NCI-H2227 (cell line): ENCODE data around the gene PTPN14.
"Not testable (repeated sequence)": the region's sequence is repeated elsewhere in the genome, so short reads cannot be mapped to it uniquely, and the experiment has no call there.

Source experiments
- DNase-seq: peaks from one replicate; lab custom pipeline; 2025; ENCODE audit not compliant: unreplicated experiment; lab: John Stamatoyannopoulos, UW

The PTPN14 gene

DNA sequence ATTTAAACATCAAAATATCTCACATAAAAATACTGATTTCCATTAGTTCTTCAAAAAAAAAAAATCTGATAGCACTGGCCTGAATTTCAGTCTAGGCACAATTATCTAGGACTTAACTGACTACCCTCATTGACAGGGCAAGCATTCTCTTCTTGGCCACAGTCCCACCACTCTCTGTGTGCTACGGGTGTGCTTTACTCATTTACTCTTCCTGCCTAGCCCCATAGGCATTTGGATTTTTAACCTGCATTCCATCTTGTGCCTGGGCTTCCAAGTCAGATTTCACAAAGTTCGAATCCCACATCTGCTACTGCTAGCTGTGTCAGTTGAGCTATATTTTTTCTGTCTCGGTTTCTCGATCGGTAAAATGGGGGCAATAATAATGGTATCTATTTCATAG is 38.0 kb downstream of the PTPN14 start:
- no peak for DNase-seq

DNA sequence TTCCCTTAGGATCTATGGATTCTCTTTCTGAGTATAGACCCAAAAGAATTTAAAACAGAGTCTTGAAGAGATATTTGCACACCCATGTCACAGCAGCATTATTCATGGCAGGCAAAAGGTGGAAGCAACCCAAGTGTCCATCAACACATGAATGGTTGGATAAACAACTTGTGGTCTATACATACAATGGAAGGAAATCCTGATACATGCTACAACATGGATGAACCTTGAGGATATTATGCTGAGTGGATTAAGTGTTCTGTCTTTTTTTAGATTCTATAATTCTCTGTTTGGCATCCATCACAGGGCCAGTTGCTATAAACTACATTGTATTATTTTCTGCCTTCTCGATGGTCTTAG is 39.8 kb downstream of the PTPN14 start:
- DNase-seq: no peak

DNA sequence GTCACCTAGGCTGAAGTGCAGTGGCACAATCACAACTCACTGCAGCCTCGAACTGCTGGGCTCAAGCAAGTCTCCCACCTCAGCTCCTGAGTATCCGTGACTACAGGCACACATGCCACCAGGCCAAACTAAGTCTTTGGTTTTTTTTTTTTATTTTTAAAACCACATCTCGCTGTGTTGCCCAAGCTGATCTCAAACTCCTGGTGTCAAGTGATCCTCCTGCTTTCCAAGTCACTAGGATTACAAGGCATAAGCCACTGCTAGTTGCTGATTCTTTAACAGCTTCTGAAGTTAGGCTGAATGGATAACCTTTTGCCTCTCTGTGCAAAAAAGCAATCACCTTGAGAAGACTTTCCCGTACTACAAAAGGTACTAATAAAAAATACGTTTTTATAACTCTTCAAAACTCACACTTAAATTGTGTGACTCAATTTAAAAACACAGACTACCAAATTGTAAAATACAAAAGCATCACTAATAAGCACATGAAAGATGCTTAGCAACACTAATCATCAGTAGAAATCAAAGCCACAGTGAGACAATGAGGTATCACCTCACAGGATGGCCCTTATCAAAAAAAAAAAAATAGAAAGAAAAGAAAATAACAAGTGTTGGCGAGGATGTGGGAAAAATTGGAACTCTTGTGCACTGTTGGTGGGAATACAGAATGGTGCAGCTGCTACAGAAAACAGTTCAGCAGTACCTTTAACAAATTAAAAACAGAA is 40.3 kb downstream of the PTPN14 start:
- DNase-seq: no peak

DNA sequence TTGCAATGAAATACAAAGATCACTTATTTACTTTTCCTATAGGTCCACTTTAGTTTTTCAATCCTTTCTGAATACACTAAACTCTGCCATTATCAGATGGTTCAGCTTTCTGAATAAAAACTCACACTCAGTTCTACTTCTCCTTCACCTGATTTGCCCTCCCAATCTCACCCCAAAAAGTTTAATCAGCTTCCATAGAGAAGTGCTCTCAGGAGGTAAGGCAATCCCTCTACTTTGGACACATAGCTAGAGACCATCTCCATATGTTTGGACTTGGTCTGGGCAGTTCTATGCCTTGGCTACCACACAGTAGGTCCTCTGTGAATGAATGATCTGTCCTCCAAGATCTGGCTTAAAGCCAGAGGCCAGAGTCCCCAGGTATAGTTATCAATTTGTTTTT is 40.9 kb downstream of the PTPN14 start:
- DNase-seq: no peak

DNA sequence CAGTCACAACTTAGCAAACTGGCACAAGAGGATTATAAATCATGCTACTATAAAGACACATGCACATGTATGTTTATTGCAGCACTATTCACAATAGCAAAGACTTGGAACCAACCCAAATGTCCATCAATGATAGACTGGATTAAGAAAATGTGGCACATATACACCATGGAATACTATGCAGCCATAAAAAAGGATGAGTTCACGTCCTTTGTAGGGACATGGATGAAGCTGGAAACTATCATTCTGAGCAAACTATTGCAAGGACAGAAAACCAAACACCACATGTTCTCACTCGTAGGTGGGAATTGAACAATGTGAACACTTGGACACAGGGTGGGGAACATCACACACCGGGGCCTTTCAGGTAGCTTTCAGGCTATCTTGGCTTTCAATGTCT is 41.8 kb downstream of the PTPN14 start:
- not testable (repeated sequence) for DNase-seq

- DNase-seq: no peak
Observed at GRCh38 chr1:214506972-214507431, 44.4 kb downstream of the PTPN14 start.

- DNase-seq: no peak
Observed at GRCh38 chr1:214505134-214505533, 46.3 kb downstream of the PTPN14 start.

DNA sequence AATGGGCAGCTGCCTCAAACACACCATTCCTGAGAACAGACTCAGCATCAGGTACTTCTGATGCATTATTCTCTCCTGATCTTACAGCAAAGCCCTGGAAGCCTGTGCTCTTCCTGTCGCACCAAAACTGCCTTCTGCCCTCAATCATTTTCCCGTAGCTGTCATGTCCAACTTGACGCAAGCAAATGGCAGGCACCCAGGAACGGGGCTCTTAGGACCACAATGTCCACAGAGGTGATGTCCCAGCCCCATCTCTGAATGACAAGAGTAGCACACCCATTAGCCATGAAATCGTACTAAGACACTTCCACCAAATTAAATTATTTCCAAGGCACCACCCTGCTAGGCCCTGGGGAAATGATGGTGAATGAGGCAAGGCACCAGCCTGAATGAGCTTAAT is 47.1 kb downstream of the PTPN14 start:
- DNase-seq: no peak

GRCh38 chr1:214503553-214503952 is 47.8 kb downstream of the PTPN14 start:
- no peak for DNase-seq

GRCh38 chr1:214500340-214501055 is 50.9 kb downstream of the PTPN14 start:
- DNase-seq: no peak

DNA sequence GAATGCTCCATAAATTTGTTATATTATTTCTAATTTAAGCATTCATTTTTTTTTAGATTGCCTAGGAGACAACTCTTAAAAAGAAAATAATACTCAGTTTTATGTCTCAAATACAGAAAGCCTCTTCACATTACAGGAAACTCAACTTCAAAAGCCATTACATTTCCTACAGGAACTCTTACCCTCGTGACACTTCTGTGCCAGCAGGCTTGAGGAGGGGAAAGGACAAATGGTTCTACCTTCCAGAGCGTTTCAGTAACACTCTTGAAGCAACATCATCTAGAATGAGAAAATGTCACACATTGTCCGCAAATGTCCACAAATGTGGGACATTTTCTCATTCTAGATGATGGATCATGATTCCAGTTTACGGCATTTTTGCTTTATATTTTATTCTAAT is 51.7 kb downstream of the PTPN14 start:
- DNase-seq: no peak

GRCh38 chr1:214498021-214498420 is 53.4 kb downstream of the PTPN14 start:
- no peak for DNase-seq

GRCh38 chr1:214496126-214496525 is 55.3 kb downstream of the PTPN14 start:
- DNase-seq: no peak

DNA sequence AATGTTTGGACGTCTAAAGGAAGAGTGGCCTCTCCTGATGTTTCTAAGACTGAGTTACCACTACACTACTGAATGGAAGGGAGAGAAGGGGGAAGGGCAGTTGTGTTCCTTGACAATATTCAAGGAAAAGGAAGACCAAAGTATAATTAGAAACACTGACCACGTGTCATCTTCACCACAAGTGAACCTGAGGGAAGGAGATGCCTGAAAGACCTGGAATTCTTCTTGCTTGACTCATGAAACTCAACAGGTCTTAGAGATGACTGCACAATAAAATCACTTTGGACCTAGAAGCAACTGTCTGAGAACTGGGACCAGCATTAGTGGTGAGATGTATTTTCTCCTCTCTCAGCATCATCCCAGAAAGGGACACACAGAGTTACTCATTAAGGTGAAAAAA is 56.7 kb downstream of the PTPN14 start:
- DNase-seq: no peak

DNA sequence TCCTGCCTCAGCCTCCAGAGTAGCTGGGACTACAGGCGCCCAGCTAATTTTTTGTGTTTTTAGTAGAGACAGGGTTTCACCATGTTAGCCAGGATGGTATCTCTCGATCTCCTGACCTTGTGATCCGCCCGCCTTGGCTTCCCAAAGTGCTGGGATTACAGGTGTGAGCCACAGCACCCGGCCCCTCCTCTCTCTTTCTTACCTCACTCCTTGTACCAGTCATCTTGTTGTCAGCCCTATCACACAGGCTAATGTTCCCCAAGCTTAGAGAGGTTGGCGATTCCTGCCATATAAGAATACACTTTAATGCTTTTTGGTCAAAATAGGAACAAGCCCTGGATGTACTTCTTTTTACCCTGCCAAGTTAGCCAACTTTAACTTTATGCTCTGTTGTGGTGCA is 57.2 kb downstream of the PTPN14 start:
- DNase-seq: not testable (repeated sequence)

- DNase-seq: no peak
Observed at GRCh38 chr1:214493126-214493796, 58.1 kb downstream of the PTPN14 start.

DNA sequence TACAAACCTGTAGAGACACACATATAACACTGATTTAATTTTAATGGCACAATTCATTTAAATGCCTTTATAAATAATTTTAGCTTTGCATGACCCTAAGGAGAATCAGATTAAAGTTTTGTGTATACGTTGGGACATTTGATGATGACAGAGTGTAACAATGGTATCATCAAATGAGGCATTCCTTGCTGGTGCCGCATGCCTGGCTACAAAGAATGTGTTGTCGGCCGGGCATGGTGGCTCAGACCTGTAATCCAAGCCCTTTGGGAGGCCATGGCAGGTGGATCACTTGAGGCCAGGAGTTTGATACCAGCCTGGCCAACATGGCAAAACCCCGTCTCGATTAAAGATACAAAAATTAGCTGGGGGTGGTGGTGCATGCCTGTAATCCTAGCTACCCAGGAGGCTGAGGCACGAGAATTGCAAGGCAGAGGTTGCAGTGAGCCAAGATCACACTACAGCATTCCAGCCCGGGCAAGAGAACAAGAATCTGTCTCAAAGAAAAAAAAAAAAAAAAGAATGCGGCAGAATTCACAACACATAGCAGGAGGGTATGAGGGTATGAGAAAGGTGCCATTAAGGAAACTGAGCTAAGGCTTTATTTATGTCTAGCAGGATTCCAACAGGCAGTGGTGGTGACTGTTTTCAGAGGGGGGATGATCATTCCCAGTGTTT is 58.9 kb downstream of the PTPN14 start:
- no peak for DNase-seq

DNA sequence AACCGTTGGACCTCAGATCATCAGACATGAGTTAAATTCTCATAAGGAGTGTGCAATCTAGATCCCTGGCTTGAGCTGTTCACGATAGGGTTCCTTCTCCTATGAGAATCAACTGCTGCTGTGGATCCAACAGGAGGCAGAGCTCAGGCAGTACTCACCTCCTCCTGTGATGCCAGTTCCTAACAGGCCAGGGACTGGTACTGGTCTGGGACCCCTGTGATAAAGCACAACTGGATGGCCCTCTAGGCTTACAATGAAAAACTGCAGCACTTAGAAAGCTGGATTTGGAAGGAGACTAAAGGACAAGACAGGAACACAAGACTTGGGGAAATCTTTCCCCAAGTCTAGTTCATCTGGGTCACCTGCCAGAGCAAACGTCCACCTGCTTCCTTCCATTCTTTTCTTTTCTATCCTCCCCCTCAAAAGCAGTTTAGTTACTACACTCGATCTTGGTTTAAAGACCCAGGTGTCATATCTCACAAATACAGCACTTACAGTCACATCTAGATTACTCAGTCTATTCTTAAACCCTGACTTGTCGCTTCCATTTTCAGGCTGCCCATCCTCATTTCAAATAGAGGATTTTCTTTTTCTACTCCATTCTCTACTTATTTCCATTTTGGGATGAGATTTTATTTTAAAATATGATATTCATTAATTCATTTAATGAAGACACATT is 59.8 kb downstream of the PTPN14 start:
- no peak for DNase-seq

GRCh38 chr1:214485151-214485550 is 66.3 kb downstream of the PTPN14 start:
- no peak for DNase-seq

GRCh38 chr1:214483180-214483579 is 68.2 kb downstream of the PTPN14 start:
- DNase-seq: not testable (repeated sequence)
